H1 (cell line): ENCODE results near the gene CHAD. TPM values are rescaled to one million over a fixed set of nuclear protein-coding genes. Genes with fewer than 3 reads are reported as not detected.

Experiments
- CEBPB ChIP-seq: IDR thresholded peaks from 2 replicates; pipeline ENCODE4 v1.6.1; 2012; ENCODE audit warnings: low read depth, low read length
- SIN3A ChIP-seq, 2 experiments: IDR thresholded peaks in 1 of 2; conservative IDR thresholded peaks in 1 of 2; 2 replicates each; pipeline ENCODE4 v1.6.1; 2011 to 2012; ENCODE audit warnings: low read length in 2 of 2, improper control_type of control experiment in 1 of 2, low read depth in 1 of 2, mild to moderate bottlenecking in 1 of 2
- ZNF274 ChIP-seq: IDR thresholded peaks from 2 replicates; pipeline ENCODE4 v1.7.0; 2012; ENCODE audit warnings: low read length, borderline replicate concordance; ENCODE audit errors: extremely low read depth
- polyA plus RNA-seq, 7 experiments: library from polyadenylated mRNA; depleted of rRNA in 3 of 7; stranded (reverse) in 5 of 7; unstranded in 2 of 7; fragments of >200 nt in 5 of 7; fragments of 200-250 nt in 2 of 7; gene quantifications; 1 replicate in 5 of 7; 2 replicates in 1 of 7; 4 replicates in 1 of 7; pipeline versions ENCODE4 v1.2.1 to v1.2.3, GENCODE V29; 2011 to 2013; ENCODE audit warnings: missing spikeins in 2 of 7, mixed read lengths in 2 of 7
- total RNA-seq: library from RNA; stranded (reverse); fragmentation: NEBNext Ultra II Directional; extraction: Animal tissue kit (Norgen Biotek cat#: 25700); gene quantifications from 2 replicates; pipeline ENCODE4 v1.2.1, GENCODE V29; 2021
- TF ChIP-seq, protein P1 (sequence below): fragments of 300-600 bp; sonication (generic); IDR thresholded peaks from 2 replicates; pipeline ENCODE4 v1.7.1; 2012; ENCODE audit warnings: low read length, moderate library complexity, mild to moderate bottlenecking, inconsistent platforms; ENCODE audit not compliant: insufficient replicate concordance

Gene CHAD
- total and polyA plus RNA-seq, 2 of the 8 experiments (the other 6 are each of a cell fraction or from before 2014, with no cell fraction given): 0.03 TPM; not detected in 1

DNA sequence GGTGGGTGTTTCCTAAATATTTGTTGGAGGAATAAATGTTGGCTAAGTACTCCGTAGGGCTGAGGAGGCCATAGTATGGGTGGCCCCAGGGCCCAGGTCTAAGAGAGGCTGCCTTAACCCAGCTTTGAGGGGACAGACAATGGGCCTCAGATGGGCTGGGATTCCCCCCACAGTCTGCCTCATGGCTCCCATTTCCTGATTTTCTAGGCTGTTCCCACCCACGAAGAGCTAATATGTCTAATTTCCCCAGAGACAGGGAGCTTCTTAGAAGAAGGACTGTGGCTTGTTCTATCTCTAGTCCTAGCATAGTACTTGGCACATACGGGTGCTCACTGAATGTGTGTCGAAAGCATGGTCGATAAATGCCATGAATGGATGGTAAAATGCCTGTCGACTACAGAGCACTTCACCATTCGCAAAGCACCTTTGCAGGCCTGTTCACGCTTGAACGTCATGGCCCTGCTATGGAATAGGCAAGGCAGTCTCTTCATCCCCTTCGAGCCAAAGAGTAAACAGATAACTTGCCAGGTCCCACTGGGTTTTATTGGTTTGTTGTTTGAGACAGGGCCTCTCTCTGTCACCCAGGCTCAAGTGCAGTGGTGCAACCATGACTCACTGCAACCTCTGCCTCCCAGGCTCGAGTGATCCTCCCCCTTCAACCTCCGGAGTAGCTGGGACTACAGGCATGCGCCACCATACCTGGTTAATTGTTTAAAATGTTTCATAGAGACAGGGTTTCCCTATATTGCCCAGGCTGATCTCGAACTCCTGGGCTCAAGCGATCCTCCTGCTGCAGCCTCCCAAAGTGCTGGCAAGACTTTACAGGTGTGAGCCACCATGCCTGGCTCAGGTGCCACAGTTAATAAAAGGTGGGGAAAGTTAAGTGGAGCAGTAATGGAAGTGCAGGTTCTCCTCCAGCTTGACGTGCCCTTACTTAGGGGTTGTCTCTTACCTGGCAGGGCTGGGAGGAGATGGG lies 9.7 kb downstream of the CHAD start (continued):
- TF ChIP-seq SIN3A (conservative IDR thresholded peaks at IDR 0.05 in 1 of 2, IDR thresholded peaks at IDR 0.05 in 1 of 2; ENCODE audit: low read depth in 1 of 2, low read length in 2 of 2) (no peak), ZNF274 (no peak), CEBPB (no peak)
- TF ChIP-seq, protein P1, sequence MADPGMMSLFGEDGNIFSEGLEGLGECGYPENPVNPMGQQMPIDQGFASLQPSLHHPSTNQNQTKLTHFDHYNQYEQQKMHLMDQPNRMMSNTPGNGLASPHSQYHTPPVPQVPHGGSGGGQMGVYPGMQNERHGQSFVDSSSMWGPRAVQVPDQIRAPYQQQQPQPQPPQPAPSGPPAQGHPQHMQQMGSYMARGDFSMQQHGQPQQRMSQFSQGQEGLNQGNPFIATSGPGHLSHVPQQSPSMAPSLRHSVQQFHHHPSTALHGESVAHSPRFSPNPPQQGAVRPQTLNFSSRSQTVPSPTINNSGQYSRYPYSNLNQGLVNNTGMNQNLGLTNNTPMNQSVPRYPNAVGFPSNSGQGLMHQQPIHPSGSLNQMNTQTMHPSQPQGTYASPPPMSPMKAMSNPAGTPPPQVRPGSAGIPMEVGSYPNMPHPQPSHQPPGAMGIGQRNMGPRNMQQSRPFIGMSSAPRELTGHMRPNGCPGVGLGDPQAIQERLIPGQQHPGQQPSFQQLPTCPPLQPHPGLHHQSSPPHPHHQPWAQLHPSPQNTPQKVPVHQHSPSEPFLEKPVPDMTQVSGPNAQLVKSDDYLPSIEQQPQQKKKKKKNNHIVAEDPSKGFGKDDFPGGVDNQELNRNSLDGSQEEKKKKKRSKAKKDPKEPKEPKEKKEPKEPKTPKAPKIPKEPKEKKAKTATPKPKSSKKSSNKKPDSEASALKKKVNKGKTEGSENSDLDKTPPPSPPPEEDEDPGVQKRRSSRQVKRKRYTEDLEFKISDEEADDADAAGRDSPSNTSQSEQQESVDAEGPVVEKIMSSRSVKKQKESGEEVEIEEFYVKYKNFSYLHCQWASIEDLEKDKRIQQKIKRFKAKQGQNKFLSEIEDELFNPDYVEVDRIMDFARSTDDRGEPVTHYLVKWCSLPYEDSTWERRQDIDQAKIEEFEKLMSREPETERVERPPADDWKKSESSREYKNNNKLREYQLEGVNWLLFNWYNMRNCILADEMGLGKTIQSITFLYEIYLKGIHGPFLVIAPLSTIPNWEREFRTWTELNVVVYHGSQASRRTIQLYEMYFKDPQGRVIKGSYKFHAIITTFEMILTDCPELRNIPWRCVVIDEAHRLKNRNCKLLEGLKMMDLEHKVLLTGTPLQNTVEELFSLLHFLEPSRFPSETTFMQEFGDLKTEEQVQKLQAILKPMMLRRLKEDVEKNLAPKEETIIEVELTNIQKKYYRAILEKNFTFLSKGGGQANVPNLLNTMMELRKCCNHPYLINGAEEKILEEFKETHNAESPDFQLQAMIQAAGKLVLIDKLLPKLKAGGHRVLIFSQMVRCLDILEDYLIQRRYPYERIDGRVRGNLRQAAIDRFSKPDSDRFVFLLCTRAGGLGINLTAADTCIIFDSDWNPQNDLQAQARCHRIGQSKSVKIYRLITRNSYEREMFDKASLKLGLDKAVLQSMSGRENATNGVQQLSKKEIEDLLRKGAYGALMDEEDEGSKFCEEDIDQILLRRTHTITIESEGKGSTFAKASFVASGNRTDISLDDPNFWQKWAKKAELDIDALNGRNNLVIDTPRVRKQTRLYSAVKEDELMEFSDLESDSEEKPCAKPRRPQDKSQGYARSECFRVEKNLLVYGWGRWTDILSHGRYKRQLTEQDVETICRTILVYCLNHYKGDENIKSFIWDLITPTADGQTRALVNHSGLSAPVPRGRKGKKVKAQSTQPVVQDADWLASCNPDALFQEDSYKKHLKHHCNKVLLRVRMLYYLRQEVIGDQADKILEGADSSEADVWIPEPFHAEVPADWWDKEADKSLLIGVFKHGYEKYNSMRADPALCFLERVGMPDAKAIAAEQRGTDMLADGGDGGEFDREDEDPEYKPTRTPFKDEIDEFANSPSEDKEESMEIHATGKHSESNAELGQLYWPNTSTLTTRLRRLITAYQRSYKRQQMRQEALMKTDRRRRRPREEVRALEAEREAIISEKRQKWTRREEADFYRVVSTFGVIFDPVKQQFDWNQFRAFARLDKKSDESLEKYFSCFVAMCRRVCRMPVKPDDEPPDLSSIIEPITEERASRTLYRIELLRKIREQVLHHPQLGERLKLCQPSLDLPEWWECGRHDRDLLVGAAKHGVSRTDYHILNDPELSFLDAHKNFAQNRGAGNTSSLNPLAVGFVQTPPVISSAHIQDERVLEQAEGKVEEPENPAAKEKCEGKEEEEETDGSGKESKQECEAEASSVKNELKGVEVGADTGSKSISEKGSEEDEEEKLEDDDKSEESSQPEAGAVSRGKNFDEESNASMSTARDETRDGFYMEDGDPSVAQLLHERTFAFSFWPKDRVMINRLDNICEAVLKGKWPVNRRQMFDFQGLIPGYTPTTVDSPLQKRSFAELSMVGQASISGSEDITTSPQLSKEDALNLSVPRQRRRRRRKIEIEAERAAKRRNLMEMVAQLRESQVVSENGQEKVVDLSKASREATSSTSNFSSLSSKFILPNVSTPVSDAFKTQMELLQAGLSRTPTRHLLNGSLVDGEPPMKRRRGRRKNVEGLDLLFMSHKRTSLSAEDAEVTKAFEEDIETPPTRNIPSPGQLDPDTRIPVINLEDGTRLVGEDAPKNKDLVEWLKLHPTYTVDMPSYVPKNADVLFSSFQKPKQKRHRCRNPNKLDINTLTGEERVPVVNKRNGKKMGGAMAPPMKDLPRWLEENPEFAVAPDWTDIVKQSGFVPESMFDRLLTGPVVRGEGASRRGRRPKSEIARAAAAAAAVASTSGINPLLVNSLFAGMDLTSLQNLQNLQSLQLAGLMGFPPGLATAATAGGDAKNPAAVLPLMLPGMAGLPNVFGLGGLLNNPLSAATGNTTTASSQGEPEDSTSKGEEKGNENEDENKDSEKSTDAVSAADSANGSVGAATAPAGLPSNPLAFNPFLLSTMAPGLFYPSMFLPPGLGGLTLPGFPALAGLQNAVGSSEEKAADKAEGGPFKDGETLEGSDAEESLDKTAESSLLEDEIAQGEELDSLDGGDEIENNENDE: no peak
- TF ChIP-seq, all 59 proteins: peak for 0
